Liver (tissue), 9 donors: ENCODE measurements around the gene AMZ1. TPM values are rescaled to one million over a fixed set of nuclear protein-coding genes. Genes with fewer than 3 reads are reported as not detected.

Experiments
- DNase-seq: peaks from one replicate; pipeline ENCODE4 v3.0.0-alpha.2; 2017; ENCODE audit warnings: low spot score
- H3K27ac ChIP-seq, 2 donors: one replicate each; pipeline ENCODE4 v1.7.0; 2013; ENCODE audit warnings: inconsistent platforms in 2 of 2, low read length in 2 of 2, control low read depth in 1 of 2, low read depth in 1 of 2, mild to moderate bottlenecking in 1 of 2
- H3K27me3 ChIP-seq, 4 donors: one replicate each; pipeline versions ENCODE4 v1.6.1 to v1.7.0; 2013; ENCODE audit warnings: low read length in 3 of 4, inconsistent platforms in 1 of 4, mild to moderate bottlenecking in 1 of 4, moderate library complexity in 1 of 4; ENCODE audit not compliant: control insufficient read depth in 4 of 4, insufficient read depth in 4 of 4
- H3K36me3 ChIP-seq, 4 donors: one replicate each; pipeline versions ENCODE4 v1.6.1 to v1.7.0; 2013; ENCODE audit warnings: low read length in 3 of 4, mild to moderate bottlenecking in 3 of 4, low read depth in 1 of 4, moderate library complexity in 1 of 4; ENCODE audit not compliant: control insufficient read depth in 4 of 4, insufficient read depth in 3 of 4
- H3K4me1 ChIP-seq, 4 donors: one replicate each; pipeline versions ENCODE4 v1.6.1 to v1.7.0; 2013; ENCODE audit warnings: low read length in 3 of 4, mild to moderate bottlenecking in 3 of 4, moderate library complexity in 1 of 4; ENCODE audit not compliant: control insufficient read depth in 4 of 4, insufficient read depth in 4 of 4
- H3K4me3 ChIP-seq, 3 donors: one replicate each; pipeline versions ENCODE4 v1.6.1 to v1.7.0; 2013; ENCODE audit warnings: low read length in 3 of 3, control low read depth in 1 of 3, low read depth in 1 of 3, mild to moderate bottlenecking in 1 of 3
- H3K9ac ChIP-seq, 2 donors: one replicate each; pipeline ENCODE4 v1.7.0; 2013; ENCODE audit warnings: low read length in 2 of 2, mild to moderate bottlenecking in 2 of 2, moderate library complexity in 2 of 2, control low read depth in 1 of 2, low read depth in 1 of 2
- H3K9me3 ChIP-seq, 4 donors: one replicate each; pipeline versions ENCODE4 v1.6.1 to v1.7.0; 2013; ENCODE audit warnings: low read length in 3 of 4; ENCODE audit not compliant: control insufficient read depth in 4 of 4
- EGR1 ChIP-seq, 2 donors: IDR thresholded peaks; 2 replicates each; pipeline ENCODE4 v1.6.1; 2016 to 2018; ENCODE audit warnings: antibody characterized with exemption in 2 of 2, low read depth in 2 of 2
- FOXA2 ChIP-seq: IDR thresholded peaks from 2 replicates; pipeline ENCODE4 v1.6.1; 2016; ENCODE audit warnings: antibody characterized with exemption
- HNF4A ChIP-seq, 2 donors: conservative IDR thresholded peaks; 2 replicates each; pipeline ENCODE4 v1.6.1; 2016; ENCODE audit warnings: antibody characterized with exemption in 2 of 2, mild to moderate bottlenecking in 2 of 2
- HNF4G ChIP-seq: IDR thresholded peaks from 2 replicates; pipeline ENCODE4 v1.6.1; 2016; ENCODE audit warnings: antibody characterized with exemption
- JUND ChIP-seq, 2 donors: IDR thresholded peaks; 2 replicates each; pipeline ENCODE4 v1.6.1; 2016; ENCODE audit warnings: antibody characterized with exemption in 2 of 2
- NR2F2 ChIP-seq: IDR thresholded peaks from 2 replicates; pipeline ENCODE4 v1.6.1; 2016; ENCODE audit warnings: antibody characterized with exemption
- RAD21 ChIP-seq, 2 donors: IDR thresholded peaks; 2 replicates each; pipeline ENCODE4 v1.6.1; 2016; ENCODE audit warnings: antibody characterized with exemption in 2 of 2, mild to moderate bottlenecking in 2 of 2
- RXRA ChIP-seq, 2 donors: IDR thresholded peaks; 2 replicates each; pipeline ENCODE4 v1.6.1; 2017 to 2018; ENCODE audit warnings: antibody characterized with exemption in 2 of 2, mild to moderate bottlenecking in 1 of 2
- TAF1 ChIP-seq: conservative IDR thresholded peaks from 2 replicates; pipeline ENCODE4 v1.6.1; 2016; ENCODE audit warnings: antibody characterized with exemption, mild to moderate bottlenecking
- WGBS: extraction: QIAGEN DNeasy Blood & Tissue Kit; methylation state at CpG from one replicate; pipeline ENCODE4 v1.1.7; 2013; 5-methylcytosine and 5-hydroxymethylcytosine counted together
- polyA plus RNA-seq, 2 donors: library from polyadenylated mRNA; stranded (reverse) in 1 of 2; unstranded in 1 of 2; fragments of 200-250 nt in 1 of 2; fragments of >200 nt in 1 of 2; fragmentation: Nextera tagmentation in 1 of 2; extraction: Ambion mirVana in 1 of 2; gene quantifications; one replicate each; pipeline versions ENCODE4 v1.2.1 to v1.2.3, GENCODE V29; 2013 to 2015
- total RNA-seq, 2 donors: library from RNA; depleted of rRNA; stranded (reverse); fragments of >200 nt; gene quantifications; one replicate each; pipeline ENCODE4 v1.2.3, GENCODE V29; 2014
- TF ChIP-seq, protein P1 (sequence below): fragments of 150-350 bp; IDR thresholded peaks from 2 replicates; pipeline ENCODE4 v1.5.1; 2017; ENCODE audit warnings: improper control_type of control experiment, low read depth, low read length; ENCODE audit not compliant: missing input control
- TF ChIP-seq, protein P2 (sequence below): IDR thresholded peaks from 2 replicates; pipeline ENCODE4 v1.6.1; 2016; ENCODE audit warnings: antibody characterized with exemption, mild to moderate bottlenecking
- TF ChIP-seq, protein P3 (sequence below): IDR thresholded peaks from 2 replicates; pipeline ENCODE4 v1.6.1; 2016; ENCODE audit warnings: antibody characterized with exemption
- TF ChIP-seq, protein P4 (sequence below): IDR thresholded peaks from 2 replicates; pipeline ENCODE4 v1.6.1; 2016; ENCODE audit warnings: antibody characterized with exemption
- donor health status: healthy.
- donor health status: healthy.
- donor health status: healthy.
- donor health status: healthy.
- donor health status: healthy.

The AMZ1 gene
- total and polyA plus RNA-seq, 4 donors: 0.10 to 1.3 (median 1.1) TPM; not detected in 1

DNA sequence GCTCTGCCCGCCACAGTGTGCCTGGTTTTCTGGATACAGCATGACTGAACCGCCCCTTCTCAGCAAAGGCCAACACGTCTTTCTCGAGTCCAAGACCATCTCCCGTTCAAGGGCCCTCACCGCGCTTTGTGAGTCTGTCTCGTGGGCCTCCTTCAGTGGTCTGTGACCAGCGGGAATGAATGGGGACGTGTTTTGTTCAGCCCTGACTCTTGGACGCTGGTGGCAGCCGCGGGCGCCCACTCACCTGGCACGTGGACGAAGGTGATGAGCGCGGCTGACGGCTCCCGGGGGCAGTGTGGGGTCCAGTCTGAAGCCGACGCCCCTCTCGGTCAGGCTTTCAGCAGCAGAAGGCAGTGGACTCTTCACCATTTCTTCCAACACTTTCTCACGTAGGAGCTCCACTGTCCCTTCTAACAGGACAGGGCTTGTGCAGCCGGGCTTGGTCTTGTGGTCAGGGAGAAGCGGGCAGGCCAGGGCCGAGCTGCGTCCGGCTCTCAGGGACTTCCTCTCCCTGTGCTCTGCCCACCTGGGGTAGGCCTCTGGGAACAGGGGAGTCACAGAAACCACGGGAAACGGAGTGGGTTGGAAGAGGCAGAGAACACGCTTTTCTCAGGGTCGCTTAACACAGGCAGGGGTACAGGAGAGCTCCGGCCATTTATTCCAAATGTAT is 30.4 kb downstream of the AMZ1 start:
- Histone ChIP-seq H3K36me3 (peaks cover 0 to 2% (median 0%) of the 10 kb centered on the region in 4 donors), H3K9ac (no peak overlapping the region), H3K27me3 (no peaks in the 10 kb centered on the region), H3K27ac (no peak overlapping the region), H3K9me3 (no peaks in the 10 kb centered on the region), H3K4me1 (no peaks in the 10 kb centered on the region), H3K4me3 (no peak overlapping the region)
- TF ChIP-seq HNF4A (conservative IDR thresholded peaks at IDR 0.05) (no peak), RAD21 (IDR thresholded peaks at IDR 0.05) (no peak), RXRA (IDR thresholded peaks at IDR 0.05) (no peak), FOXA2 (no peak), TAF1 (no peak), EGR1 (IDR thresholded peaks at IDR 0.05; ENCODE audit: low read depth in 2 of 2) (no peak), NR2F2 (no peak), HNF4G (no peak)
- TF ChIP-seq, protein P1, sequence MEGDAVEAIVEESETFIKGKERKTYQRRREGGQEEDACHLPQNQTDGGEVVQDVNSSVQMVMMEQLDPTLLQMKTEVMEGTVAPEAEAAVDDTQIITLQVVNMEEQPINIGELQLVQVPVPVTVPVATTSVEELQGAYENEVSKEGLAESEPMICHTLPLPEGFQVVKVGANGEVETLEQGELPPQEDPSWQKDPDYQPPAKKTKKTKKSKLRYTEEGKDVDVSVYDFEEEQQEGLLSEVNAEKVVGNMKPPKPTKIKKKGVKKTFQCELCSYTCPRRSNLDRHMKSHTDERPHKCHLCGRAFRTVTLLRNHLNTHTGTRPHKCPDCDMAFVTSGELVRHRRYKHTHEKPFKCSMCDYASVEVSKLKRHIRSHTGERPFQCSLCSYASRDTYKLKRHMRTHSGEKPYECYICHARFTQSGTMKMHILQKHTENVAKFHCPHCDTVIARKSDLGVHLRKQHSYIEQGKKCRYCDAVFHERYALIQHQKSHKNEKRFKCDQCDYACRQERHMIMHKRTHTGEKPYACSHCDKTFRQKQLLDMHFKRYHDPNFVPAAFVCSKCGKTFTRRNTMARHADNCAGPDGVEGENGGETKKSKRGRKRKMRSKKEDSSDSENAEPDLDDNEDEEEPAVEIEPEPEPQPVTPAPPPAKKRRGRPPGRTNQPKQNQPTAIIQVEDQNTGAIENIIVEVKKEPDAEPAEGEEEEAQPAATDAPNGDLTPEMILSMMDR: no peak
- TF ChIP-seq, protein P2, sequence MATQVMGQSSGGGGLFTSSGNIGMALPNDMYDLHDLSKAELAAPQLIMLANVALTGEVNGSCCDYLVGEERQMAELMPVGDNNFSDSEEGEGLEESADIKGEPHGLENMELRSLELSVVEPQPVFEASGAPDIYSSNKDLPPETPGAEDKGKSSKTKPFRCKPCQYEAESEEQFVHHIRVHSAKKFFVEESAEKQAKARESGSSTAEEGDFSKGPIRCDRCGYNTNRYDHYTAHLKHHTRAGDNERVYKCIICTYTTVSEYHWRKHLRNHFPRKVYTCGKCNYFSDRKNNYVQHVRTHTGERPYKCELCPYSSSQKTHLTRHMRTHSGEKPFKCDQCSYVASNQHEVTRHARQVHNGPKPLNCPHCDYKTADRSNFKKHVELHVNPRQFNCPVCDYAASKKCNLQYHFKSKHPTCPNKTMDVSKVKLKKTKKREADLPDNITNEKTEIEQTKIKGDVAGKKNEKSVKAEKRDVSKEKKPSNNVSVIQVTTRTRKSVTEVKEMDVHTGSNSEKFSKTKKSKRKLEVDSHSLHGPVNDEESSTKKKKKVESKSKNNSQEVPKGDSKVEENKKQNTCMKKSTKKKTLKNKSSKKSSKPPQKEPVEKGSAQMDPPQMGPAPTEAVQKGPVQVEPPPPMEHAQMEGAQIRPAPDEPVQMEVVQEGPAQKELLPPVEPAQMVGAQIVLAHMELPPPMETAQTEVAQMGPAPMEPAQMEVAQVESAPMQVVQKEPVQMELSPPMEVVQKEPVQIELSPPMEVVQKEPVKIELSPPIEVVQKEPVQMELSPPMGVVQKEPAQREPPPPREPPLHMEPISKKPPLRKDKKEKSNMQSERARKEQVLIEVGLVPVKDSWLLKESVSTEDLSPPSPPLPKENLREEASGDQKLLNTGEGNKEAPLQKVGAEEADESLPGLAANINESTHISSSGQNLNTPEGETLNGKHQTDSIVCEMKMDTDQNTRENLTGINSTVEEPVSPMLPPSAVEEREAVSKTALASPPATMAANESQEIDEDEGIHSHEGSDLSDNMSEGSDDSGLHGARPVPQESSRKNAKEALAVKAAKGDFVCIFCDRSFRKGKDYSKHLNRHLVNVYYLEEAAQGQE: no peak
- TF ChIP-seq, protein P3, sequence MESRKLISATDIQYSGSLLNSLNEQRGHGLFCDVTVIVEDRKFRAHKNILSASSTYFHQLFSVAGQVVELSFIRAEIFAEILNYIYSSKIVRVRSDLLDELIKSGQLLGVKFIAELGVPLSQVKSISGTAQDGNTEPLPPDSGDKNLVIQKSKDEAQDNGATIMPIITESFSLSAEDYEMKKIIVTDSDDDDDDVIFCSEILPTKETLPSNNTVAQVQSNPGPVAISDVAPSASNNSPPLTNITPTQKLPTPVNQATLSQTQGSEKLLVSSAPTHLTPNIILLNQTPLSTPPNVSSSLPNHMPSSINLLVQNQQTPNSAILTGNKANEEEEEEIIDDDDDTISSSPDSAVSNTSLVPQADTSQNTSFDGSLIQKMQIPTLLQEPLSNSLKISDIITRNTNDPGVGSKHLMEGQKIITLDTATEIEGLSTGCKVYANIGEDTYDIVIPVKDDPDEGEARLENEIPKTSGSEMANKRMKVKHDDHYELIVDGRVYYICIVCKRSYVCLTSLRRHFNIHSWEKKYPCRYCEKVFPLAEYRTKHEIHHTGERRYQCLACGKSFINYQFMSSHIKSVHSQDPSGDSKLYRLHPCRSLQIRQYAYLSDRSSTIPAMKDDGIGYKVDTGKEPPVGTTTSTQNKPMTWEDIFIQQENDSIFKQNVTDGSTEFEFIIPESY: no peak
- 93% methylated on average over 34 of the region's 34 CpGs for WGBS
- no peak for DNase-seq

DNA sequence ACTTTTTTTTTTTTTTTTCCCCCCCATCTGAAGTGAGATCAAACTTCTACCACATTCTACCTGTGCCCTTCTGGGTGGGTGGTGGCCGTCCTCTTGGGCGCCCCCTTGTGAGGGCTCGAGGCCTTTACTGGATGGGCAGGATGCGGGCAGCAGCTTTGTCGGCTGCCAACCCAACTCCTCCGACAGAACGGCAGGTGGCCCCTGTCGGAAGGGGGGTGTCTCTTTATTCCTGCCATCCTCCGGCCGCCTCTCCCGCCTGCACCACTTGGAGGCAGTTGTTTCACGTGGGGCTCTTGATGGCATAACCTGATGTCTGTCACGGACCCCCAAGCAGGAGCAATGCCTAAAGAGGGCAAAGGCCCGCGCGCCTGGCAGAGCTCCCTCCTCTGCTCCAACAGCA is 31.0 kb downstream of the AMZ1 start:
- Histone ChIP-seq H3K36me3 (peaks cover 0 to 3% (median 0%) of the 10 kb centered on the region in 4 donors), H3K27me3 (no peaks in the 10 kb centered on the region), H3K9me3 (no peaks in the 10 kb centered on the region), H3K27ac (no peak overlapping the region), H3K4me1 (no peaks in the 10 kb centered on the region), H3K9ac (no peak overlapping the region), H3K4me3 (no peak overlapping the region)
- TF ChIP-seq, protein P4, sequence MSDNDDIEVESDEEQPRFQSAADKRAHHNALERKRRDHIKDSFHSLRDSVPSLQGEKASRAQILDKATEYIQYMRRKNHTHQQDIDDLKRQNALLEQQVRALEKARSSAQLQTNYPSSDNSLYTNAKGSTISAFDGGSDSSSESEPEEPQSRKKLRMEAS: no peak
- TF ChIP-seq HNF4A (conservative IDR thresholded peaks at IDR 0.05) (no peak), FOXA2 (no peak), RAD21 (IDR thresholded peaks at IDR 0.05) (peak; percentile 5 to 46), JUND (IDR thresholded peaks at IDR 0.05) (no peak)
- TF ChIP-seq, protein P1: peak; percentile 13
- WGBS: 87% methylated on average over 16 of the region's 16 CpGs
- DNase-seq: peak; percentile 63
